ENCODE data around the gene CDCA7L.
A peak's percentile ranks its signal among the peaks of the same experiment; 100 is the strongest.
"Not testable (repeated sequence)": the region's sequence is repeated elsewhere in the genome, so short reads cannot be mapped to it uniquely, and the experiment has no call there.

CDCA7L gene

DNA sequence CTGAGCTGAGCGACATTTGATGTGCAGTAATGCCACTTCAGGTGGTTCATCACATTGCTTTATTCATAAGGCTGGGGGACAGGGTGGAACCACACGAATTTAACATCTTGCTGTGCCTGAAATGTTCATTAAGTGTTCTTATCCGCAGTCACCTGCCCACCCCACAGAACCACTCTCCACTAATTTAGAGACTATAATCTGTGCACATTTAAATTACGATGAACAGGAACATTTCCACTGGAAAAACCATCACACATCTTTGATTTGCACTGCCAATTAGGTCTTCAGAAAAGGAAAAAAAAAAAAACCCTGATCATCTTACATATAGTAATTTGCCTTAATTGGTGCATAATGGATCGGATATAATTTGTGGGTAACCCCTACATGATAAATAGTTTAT lies 2.3 kb downstream of the CDCA7L start:
- no peak for DNase-seq

DNA sequence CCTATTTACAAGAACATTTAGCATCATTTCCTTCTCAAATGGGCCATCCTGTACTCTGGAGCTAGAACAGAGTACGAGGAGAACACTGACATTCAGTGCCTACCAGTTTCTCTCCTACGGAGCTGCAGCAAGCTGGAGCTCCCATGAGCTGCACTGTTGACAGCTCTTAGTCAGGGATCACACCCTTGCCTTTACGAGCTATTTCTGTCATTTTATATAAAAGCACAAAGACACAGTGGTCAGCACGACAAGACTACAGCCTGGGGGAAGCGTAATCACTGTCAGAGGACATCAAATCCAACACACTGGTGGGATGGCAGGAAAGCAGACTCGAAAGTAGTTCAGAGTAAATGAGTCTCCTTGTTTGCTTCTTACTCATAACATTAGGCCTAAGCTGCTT lies 2.7 kb downstream of the CDCA7L start:
- no peak for DNase-seq

DNA sequence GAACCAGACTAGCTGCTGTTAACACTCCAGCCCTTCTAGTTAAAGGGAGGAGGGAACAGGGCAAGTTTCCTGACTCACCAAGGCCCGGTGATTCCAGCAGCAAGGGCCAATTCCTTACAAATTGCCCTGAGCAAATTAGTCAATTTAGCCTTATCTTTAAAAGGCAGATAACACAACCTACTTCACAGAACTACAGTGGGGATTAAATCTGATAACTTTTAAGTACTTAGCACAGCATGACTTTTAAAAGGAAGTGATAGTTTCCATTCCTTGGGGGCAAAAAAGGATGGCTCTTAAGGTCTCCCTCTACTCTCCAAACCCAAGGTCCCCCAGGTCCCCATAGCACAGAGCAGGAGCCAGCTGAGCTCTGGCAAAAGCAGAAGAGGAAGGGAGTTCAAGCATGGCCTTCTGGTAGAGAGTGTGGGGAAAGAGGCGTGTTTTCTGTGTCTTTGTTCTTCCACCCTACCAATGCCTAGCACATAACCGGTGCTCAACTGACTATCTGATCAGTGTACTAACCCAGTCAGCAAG lies 4.0 kb downstream of the CDCA7L start:
- no peak for DNase-seq

DNA sequence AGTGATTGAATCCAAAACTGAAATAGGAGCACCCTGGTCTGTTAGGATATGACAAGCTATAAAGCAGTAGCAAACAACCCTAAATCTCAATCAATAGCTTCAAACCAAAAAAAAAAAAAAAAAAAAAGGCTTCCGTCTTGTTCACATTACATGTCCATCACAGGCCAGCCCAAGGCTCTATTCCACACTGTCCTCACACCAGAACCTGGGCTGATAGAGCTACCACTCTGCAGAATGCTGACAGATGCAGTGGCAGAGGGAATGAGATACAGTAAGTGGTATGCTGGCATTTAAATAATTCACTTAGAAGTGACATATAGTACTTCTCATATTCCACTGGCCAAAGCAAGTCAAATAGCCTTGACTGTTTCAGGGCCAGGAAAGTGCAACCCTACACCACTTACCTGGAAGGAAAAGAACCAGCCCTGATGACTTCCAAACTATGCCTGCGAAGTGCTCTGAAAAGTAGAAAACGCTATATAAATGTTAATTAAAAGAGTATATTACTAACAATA lies 5.8 kb downstream of the CDCA7L start:
- DNase-seq: no peak

DNA sequence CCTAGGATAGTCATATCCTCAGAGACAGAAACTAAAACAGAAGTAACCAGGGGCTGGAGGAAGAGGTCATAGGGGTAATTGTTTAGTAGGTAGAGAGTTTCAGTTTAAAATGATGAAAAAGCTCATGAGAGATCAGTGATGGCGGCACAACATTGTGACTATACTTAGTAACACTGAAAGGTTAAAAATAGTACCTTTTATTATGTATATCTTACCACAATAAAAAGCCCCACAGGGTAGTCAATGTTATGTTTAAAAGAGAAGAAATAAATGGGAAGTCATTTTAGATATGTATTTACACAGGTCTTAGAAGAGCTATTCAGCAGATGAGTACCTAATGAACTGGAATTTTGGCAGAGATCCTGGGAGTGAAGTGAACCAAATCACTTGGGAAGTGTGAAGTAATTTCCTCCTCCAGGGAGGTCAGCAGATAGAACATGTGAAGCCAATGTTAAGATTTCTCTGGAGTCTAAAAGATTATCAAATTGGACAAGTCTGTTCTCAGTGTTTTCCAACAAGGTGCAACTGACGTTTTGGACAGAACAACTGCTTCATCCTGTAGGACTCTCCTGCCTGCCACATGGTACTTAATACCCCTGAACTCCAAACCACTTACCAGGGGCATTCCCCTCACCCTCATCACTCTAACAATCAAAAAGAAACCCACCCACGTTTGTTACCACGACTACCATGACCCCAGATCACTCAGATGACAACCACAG lies 6.4 kb downstream of the CDCA7L start:
- no peak for DNase-seq

DNA sequence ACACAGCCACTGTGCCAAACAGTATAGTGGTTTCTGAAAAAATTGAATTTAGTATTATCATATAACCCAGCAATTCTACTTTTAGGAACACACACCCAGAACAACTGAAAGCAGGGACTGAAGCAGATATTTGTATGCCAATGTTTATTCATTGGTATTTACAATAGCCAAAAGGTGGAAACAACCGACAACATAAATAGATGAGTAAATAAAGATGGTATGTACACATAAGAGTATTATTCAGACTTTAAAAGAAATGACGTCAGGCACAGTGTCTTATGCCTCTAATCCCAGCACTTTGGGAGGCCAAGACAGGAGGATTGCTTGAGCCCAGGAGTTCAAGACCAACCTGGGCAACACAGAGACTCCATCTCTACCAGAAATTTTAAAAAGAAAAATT lies 7.2 kb downstream of the CDCA7L start:
- no peak for DNase-seq

DNA sequence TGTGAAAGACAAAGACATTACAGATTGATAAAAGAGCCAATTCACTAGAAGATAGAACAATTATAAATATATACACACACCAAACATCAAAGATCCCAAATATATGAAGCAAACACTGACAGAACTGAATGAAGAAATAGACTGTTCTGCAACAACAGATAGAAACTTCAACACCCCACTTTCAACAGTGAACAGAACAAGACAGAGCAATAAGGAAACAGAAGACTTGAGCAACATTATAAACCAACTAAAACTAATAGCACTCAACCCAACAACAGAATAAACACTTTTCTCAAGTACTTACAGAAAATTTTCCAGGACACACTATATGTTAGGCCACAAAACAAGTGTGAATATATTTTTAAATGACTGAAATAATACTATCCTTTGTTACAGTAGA lies 10.9 kb downstream of the CDCA7L start:
- DNase-seq: no peak

DNA sequence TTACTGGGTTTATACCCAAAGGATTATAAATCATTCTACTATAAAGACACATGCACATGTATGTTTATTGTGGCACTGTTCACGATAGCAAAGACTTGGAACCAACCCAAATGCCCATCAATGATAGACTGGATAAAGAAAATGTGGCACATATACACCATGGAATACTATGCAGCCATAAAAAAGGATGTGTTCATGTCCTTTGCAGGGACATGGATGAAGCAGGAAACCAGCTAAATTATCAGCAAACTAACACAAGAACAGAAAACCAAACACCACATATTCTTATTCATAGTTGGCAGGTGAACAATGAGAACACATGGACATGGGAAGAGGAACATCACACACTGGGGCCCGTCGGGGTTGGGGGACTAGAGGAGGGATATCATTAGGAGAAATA lies 12.4 kb downstream of the CDCA7L start:
- DNase-seq: not testable (repeated sequence)

DNA sequence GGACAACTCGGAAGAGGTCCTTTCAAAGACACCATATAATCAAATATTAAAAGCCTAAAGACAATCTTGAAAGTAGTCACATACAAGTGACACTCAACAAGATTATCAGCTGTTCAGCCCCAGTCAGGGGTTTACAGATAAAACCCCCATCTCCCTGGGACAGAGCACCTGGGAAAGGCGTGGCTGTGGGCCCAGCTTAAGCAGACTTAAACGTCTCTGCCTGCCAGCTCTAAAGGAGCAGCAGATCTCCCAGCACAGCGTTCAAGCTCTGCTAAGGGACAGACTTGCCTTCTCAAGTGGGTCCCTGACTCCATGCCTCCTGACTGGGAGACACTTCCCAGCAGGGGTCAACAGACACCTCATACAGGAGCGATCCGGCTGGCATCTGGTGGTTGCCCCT lies 18.0 kb downstream of the CDCA7L start:
- DNase-seq: no peak

DNA sequence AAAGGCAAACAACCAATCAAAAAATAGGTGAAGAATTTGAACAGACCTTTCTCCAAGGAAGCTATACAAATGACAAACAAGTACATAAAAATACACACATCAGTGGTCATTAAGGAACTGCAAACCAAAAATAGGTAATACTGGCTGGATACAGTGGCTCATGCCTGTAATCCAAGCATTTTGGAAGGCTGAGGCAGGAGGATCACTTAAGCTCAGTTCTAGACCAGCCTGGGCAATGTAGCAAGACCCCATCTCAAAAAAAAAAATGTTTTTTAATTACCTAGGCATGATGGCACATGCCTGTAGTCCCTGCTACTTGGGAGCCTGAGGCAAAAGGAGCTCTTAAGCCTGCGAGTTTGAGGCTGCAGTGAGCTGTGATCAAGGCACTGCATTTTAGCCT lies 19.3 kb downstream of the CDCA7L start:
- DNase-seq: no peak

DNA sequence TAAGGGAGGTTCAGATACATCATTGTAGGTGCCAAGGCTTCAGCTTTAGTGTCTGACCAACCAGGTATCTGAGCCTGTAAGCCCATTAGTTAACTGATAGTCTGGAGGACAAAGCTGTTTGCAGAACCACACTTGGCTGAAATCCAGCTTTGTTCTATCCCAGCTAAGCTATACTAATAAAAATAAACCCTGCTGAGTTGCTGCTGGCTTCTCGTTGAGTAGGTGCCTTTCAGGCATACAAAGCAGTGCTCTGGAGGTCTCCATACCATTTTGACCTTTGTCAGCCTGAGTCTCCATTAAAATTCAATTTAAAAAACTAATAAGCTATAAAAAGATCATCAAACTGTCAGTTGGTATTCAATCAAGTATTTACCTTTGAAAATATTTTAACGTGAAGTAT lies 22.0 kb downstream of the CDCA7L start:
- peak; percentile 39 for DNase-seq

DNA sequence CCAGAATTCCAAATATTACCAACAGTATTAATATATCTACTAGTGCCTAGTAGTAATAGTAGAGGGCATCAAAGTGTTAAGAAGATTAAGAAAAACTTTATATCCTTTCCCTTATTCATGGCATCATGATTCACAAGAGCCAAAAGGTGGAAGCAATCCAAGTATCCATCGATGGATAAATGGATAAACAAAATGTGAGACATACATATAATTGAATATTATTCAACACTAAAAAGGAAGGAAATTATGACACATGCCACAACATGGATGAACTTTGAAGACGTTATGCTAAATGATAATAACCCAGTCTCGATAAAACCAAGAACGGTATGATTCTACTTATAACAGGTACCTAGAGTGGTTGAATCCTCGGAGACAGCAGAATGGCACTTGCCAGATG lies 23.1 kb downstream of the CDCA7L start:
- no peak for DNase-seq

DNA sequence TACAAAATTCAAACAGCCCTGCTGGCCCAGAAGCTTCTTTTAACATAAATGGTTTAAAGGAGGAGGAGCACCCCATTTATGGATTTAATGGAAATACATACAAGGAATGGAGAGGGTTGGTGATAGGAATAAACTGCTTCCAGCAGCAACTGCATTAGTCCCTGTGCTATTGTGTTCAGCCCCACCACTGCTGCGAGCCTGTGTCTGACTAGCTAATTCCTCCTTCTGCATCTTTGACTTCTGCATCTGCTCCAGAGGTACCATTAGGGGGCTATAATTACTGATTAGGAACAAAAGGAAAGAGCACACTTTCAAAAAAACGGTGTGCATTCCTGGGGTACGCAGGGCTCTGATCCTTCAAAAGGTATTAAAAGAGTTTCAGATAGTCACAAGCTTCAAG lies 24.8 kb downstream of the CDCA7L start:
- DNase-seq: no peak

DNA sequence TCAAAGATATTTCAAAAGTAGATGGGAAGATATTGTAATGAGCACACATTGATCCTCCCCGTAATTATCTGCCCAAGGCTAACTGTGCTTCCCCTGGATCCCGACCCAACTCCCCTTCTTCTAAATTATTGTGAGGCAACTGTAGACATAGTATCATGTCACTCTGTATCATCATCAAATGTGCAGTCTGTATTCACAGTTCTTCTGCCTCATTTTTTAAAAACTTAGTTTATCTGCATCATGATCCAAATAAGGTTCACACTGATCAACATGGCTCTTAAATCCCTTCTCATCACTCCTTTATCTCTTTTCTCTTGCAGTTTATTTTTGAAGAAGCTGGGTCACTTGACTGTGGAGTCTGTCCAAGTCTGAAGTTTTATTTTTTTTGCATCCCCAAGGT lies 27.5 kb downstream of the CDCA7L start:
- DNase-seq: no peak

DNA sequence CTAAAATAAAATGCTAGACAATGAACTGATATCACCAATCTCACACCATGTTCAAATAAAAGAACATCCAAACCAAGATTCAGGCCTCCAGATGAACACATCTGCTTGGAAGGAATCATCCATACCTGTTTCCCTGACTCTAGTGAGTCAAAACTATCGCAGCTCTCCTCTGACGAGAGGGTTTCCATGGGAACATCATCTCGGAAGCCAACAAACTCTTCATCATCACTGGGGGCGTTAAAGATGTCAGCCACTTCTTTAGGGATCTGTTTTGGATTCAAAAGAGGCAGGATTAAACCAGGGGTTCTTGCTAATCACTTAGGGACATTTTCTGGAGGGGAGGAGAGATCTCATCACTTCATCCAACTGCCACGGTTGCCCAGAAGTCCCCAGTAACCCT lies 29.1 kb downstream of the CDCA7L start:
- no peak for DNase-seq

DNA sequence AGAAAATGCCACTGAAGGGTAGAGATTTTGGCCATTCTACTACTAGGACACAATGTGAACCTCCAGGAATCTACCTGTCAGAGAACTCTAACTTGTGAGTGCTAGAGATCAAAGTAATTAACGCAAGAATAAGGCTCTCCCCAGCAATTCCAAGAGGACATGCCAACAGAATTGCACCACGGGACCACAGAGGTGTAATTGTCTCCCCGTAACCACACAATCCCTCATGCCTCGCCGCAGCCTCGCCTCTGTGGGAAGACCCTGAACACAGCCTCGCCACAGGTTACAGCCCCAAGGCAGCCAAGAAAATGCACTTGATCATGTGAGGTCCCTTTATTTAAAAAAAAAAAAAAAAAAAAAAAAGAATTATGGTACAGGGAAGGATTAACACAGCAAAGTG lies 29.5 kb downstream of the CDCA7L start:
- DNase-seq: no peak

DNA sequence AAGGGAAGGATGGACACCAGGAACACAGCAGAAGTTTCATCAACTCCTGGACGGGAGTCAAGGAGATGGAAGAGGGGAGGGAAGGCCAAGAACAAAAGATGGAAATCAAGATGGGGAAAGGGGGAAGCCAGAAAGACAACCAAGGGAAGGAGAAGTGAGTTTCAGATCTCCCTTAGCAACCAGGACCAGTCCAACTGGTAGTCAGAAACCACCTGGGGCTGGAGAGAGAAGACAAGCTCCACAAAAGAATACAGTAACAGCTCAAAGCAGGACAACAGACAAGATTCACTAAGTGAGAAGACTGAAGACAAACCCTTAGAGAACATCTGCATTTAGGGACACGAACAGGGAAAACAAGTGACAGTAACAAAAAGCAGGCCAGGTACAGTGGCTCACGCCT lies 30.6 kb downstream of the CDCA7L start:
- no peak for DNase-seq

DNA sequence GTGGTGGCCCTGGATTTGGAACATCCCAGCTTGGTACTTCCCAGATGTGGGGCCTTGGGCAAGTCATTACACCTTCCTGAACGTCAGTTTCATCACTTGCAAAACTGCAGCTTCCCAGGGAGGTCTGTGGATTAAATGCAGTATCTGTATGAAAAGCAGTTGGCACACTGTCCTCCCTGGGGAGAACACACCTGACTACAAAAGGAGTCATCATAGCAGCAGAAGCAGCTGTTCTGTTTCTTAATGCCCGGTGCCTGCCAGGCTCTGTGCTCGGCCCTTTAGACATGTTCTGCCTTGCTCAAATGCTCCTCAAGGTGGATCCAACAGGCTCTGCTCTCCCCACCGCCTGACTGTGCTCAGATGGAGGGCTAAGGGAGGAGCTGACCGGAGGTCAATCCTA lies 31.0 kb downstream of the CDCA7L start:
- DNase-seq: no peak

DNA sequence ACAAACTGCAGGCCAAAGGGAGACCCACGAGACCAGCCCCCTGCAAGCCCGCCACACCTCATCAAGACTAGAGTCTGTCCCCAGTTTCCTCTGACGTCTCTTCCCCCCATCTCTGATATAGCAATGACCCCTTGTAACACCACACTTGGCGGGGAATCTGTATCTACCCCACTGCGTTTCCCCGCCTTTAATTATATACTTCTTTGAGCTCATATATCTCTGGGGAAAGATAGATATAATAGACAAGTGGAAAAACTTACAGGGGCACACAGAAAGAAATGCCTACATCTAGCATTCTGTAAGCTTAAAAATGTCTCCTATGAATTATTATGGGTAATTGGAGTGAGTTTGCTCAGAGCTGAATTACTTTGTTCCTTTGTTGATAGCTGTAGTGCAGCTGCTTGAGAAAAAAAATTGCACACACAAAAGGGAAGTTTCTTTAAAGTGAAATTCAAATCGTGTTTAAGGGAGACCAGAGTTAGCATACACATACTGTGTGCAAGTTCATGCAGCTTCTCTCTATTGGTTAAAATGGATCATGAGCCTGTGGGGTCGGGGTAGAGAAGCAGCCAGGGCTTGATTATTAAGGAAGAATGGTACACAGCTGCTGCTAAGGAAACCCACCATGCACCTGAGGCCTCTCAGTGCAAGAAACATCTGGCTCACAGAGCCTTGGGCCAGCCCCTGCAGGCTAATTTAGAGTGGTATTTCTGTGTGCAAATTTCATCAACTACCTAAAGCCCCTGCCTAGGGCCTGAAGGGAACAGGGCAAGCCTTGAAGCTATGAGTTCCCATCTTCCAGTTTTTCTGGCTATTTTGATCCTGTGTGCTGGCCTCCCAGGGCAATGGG lies 32.5 kb downstream of the CDCA7L start:
- no peak for DNase-seq

DNA sequence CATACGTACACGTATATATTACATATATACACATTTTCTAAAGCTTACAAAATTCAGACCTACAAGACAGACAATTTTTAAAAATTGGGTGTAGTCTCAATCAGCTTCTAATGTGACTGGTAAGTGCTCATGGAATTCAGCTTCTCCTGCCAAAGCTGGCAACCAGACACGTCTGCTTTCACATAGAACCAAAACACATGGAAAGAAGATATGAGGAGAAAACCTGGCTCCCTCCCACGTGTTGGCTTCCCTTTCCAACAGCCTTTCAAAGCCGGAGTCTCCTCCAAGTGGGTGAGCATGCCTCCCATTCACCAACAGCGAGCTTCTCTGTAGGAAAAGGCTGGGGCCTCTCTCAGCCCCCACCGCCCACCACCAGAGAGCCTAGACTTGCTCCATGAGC lies 33.4 kb downstream of the CDCA7L start:
- DNase-seq: no peak

DNA sequence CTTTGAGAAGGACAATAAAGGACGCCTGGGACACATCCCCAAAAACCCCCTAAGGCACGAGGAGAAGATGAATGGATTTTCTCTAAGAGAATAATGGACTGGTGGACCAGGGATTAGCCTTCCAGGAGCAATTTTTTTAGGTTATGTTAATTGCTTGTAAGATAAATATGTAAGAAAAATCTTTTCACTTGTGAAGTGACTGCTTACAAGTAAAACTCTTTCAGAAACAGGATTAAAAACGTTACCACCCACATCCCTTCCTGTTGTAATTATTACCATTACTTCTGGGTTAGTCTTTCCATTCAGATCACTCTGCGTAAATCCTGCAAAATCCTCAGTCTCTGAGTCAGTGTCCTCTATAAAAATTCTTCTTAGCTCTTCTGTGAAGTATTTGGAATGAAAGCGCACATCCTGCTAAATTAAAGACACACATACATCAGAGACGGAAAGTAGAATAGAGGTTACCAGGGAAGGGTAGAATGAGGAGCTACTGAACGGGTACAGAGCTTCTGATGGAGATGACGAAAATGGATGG lies 34.3 kb downstream of the CDCA7L start:
- DNase-seq: no peak

DNA sequence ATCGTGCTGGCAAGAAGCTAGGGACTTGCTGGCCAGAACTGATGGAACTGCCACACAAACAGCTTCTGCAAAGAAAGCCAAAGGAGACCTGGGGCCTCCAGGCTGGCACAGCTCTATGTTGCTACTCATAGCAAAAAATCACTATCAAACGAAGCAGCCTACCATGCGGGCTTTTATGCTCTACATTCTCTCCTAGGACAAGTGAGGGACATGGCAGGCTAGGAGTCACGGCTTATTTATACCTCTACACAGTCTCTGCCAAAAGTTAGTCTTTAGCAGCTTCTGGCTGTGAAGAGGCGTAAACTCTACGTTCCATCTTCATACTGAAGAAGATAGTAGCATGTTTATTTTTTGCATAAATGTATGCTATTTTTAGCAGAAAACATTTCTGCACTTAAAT lies 35.4 kb downstream of the CDCA7L start:
- no peak for DNase-seq

DNA sequence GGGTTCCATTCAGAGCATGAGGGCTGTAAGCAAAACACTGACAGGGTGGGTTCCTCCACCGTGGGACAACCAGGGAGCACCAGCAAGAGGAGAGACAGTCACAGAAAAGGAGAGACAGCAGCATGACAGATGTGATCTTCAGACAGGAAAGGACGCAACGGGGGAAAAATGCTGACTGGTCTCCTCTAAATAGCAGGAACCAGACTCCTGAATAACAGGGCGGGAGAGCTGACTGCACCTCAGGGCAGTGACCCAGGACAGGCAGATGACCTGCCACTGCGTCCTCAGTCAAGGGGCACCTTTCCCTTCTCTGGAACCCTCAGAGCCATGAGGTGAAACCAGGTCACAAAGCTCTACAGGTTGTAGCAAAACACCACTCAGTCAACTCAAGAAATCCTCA lies 37.0 kb downstream of the CDCA7L start:
- no peak for DNase-seq
